HG02840 (cell line): ENCODE results near the gene POU2F1.
A peak's percentile ranks its signal among the peaks of the same experiment; 100 is the strongest.

Source experiments
- ATAC-seq: cut with Tn5 transposase; IDR thresholded peaks from one replicate; pipeline ENCODE4 v1.9.1; 2021; ENCODE audit warnings: mild to moderate bottlenecking, moderate library complexity, moderate number of reproducible peaks; ENCODE audit not compliant: unreplicated experiment, low FRiP score

Gene POU2F1

DNA sequence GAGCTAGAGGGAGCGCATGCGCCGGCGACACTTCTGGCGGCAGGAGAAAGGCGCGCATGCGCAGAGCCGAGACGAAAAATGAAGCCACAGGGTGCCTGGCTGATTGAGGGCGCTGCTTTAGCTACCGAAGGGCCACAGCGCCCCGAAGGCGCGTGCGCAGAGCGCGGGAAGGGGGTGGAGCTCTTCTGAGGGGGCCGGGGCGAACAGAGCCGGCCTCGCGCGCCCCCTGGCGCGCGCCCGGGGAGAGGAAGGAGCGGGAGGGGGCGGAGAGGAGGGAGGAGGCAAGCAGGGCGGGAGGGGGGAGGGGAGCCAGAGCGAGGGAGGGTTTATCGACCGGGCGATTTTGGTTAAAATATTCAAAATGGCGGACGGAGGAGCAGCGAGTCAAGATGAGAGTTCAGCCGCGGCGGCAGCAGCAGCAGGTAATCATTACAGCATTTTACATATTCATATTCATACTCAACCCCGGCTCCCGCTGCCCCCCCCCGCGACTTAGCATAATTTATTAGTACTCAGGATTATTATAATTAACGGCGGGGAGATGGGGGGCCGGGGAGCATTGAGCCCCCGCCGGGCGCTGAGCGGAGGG is at the start of gene POU2F1:
Gene POU2F1 (plus strand): TSS at position 350 of the 589 bp plus-strand sequence. CDS start 12 bp downstream, at position 362.
- ATAC-seq: peak; percentile 48

DNA sequence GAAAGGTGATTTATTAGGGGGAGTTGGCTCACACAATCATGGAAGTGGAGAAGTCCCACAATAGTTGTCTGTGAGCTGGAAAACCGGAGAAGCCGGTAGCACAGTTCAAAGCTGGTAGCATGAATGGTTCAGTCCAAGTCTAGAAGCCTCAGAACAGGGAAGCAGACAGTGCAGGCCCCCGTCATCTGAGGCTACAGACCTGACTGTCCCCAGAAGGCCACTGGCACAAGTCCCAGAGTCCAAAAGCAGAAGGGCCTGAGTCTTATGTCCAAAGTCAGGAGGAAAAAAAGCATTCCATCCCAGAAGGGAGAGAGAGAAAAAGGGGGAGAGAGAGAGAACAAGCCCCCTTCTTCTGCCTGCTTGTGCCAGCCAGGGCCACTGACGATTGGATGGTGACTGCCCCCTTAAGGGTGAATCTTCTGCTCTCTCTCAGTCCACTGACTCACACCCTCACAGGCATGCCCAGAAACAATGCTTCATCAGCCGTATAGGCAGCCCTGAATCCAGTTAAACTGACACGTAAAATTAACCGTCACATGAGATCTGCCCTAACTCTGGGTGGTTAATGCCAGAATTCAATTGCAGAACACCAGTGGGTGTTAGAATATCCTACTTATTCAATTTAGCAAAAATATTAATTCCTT is 49.3 kb upstream of the POU2F1 start:
- no peak for ATAC-seq

- no peak for ATAC-seq
Measured at GRCh38 chr1:167173516-167174184, 47.0 kb upstream of the POU2F1 start.

DNA sequence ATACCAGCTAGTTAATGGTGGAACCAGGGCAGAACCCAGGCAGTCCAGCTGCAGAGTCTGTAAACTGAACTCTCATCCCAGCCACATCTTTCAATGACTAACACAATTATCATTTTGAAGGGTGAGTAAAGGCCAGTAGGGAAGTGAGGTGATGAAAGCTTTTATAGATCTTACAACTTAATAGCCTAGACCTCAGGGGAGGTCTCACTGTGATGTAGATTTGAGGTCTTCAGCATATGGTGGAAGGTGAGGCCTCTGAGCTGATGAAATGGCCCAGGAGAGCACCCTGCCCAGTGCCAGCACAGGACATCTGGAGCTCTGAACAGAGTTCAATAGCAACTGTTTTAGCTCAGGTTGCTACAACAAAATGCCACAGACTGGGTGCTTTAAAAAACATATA is 44.8 kb upstream of the POU2F1 start:
- ATAC-seq: no peak

DNA sequence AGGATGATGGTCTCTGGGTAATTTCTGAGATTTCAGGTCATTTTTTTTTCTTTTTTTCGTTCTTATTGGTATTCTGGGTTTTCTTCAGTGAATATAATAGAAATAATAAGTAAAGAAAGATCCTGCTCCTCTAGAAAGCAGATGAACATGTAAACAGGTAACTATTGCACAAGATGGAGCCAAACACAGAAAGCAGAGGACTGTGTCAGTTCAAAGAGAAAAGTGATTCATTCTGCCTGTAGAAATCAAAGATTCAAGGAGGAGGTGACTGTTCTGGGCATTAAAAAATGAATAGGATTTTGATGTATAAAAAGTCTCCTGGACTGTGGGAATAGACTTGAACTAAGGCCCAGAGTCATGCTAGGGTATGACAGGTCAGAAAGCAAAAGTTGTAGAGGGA is 41.9 kb upstream of the POU2F1 start:
- ATAC-seq: no peak

DNA sequence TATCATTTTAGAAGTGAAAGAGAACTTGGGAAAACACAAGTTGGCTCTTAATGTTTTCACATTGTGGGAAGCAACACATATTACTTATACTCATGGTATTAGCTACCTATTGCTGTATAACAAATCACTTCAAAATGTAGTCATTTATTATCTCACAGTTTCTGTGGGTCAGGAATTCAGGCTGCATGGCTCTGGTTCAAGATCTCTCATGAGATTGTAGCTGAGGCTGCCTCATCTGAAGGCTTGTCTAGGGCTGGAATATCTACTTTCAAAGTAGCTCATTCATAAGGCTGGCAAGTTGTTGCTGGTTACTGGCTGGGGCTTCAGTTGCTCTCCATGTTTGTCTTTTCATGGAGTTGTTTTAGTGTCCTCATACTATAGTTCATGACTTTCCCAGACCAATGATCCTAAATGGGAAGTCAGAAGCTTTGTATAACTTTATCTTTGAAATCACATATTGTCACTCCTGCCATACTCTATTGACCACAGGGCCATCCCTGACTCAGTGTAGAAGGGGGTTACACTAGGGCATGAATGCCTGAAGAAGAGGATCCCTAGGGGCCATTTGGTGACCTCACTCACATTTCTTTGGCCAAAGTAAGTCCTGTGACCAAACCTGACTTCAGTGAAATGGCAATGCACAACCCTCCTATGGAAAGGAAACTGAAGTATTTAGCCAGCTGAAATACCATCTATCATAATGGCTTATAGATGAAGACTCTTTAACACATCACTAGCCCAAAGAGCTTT is 37.9 kb upstream of the POU2F1 start:
- ATAC-seq: no peak

DNA sequence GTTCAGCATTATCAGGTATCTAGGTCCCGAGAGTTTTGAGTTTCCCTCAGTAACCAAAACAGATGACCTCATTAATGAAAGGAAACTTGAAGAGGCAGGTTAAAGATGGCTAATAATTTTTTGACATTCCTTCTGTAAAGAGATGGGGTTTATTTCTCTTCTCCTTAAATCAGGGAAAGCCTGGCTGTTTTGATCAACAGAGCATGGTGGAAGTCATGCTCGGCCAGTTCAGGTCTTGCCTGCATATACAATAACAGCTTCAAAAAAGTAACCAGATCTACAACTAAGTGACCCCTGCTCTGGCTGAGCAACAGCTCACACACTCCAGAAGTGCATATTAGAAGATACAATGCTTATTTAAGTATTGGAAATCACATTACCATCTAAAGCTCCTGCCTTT is 36.6 kb upstream of the POU2F1 start:
- no peak for ATAC-seq

DNA sequence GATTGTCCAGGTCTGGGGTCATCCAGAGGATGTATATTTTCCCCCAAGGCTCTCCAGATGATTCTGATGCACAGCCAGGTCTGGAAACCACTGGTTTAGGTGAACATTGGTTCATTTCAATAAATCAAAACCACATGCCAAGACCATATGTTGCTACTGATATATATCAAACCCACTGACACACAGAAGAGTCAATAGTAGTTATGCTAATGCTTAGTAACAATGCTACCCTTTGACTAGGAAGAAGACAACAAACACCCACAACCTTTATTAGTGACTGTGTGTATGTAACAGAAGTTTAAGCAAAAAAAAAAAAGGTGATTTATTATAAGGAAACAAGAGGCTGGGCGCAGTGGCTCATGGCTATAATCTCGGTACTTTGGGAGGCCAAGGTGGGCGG is 35.6 kb upstream of the POU2F1 start:
- no peak for ATAC-seq

DNA sequence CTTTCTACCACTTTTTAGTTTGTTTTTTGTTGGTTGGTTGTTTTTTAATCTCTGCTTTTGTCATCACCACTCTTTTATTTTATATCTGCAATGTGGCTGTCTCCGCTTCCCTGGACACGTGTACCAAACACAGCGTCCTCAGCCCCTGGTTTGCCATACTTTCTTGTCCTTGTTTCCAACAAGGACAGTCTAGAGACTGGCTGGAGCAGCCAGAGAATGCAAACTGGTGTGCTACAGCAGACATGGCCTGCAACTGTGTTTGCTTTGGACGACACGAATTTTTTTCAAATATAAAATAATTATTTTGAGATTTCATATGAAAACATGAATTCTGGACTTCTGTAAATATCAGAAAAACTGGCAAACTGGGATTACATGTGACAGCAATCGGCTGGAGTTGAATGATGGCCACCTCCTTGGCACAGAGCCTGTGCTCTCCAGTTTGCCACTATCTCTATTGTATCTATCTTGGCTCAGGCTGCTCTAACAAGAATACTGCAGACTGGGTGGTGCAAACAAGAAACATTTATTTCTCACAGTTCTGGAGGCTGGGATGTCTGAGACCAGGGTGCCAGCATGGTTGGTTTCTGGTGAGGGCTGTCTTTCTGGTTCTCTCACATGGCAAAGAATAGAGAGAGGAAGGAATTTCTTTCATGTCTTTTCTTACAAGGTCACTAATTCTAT is 34.6 kb upstream of the POU2F1 start:
- no peak for ATAC-seq

DNA sequence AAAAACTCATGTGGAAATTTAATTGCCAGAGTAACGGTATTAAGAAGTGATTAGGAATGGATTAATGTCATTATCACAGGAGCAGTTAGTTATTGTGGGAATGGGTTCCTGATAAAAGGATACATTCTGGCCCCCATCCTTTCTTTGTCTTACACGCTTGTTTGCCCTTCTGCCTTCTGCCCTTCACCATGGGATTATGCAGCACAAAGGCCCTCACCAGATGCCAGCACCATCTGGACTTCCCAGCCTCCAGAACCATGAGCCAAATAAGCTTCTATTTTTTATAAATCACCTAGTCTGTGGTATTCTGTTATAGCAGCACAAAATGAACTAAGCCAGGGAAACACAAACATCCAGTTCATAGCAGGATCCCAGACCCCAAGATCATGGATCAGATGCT is 33.9 kb upstream of the POU2F1 start:
- ATAC-seq: no peak

DNA sequence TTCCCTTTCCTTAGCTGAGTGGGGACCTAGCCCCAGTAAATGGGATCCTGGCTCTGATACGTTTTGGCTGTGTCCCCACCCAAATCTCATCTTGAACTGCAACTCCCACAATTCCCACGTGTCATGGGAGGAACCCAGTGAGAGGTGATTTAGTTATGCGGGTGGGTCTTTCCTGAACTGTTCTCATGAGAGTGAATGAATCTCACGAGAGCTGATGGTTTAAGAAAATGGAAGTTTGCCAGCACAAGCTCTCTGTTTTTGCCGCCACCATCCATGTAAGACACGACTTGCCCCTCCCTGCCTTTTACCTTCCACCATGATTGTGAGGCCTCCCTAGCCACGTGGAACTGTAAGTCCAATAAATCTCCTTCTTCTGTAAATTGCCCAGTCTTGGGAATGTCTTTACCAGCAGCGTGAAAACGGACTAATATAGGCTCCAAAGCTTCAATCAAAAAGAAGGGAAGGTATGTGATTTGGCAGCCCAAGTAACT is 29.9 kb upstream of the POU2F1 start:
- no peak for ATAC-seq

DNA sequence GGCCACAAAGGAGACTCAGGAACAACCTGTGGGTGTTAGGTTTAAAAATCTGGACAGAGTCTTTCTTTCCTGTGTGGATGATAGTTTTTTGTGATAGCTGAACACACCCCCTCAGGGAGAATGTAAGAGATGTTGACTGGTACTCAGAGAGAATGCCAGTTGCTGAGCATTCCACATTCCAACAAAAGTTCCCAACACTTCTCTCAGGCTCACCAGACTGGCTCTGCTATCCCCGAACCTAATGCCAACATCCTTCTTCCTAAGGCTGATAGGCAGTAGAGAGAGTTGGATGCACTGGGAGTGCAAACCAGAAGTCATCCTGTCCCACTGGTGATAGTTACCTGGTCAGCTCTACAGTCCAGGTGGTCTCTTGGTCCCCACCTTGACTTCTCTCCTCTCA is 28.7 kb upstream of the POU2F1 start:
- no peak for ATAC-seq

DNA sequence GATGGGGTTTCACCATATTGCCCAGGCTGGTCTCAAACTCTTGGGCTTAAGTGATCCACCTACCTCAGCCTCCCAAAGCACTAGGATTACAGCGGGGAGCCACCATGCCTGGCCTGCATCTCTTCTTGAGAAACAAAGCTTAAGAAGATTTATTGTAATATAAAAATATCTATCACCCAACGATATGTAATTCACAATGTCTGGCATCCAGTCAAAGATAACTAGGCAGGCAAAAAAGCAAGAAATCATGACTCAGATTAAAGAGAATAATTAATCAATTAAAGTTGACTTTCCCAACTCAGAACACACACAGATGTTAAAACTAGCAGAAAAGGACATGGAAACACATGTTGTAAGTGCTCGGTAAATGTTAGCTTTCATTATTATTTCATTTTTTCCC is 26.5 kb upstream of the POU2F1 start:
- no peak for ATAC-seq

GRCh38 chr1:167196166-167196565 is 24.5 kb upstream of the POU2F1 start:
- ATAC-seq: no peak

DNA sequence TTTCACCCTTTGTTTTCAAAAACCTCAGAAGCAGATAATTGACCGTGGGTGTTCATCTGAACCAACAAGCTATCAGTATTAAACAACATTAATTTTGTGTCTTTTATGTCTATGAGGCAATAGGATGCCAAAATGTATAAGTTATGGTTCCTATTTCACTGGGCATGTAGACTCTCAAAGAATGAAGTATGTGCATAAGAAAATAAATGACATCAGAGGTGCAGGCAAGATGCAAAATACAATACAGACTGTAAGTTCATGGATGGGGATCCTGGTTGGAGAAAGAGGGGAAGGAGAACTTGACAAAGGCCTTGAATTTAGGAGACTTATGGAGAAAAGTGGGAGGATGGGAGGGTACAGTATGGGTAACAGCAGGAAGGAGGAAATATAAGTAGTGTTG is 23.4 kb upstream of the POU2F1 start:
- ATAC-seq: no peak

DNA sequence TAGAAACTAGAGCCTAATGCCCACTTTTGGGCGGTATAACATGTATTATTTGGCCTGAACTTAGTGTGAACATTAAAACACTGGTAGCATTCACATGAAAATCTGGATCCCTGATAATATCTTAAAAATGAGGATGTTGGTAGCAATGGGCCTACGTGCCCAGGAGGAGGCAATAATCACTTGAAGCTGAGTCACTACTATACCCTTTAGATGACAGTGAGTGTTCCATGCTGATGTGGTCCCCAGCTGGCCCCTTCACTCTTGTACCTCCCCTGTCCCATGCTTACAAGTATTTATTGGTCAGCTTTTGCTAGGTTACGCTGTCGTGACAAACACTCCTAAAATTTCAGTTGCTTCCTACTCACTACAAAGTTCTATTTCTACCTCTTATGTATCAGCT is 23.0 kb upstream of the POU2F1 start:
- ATAC-seq: no peak

- no peak for ATAC-seq
Measured at GRCh38 chr1:167198518-167199133, 22.1 kb upstream of the POU2F1 start.

- ATAC-seq: no peak
Measured at GRCh38 chr1:167199656-167200055, 21.0 kb upstream of the POU2F1 start.

DNA sequence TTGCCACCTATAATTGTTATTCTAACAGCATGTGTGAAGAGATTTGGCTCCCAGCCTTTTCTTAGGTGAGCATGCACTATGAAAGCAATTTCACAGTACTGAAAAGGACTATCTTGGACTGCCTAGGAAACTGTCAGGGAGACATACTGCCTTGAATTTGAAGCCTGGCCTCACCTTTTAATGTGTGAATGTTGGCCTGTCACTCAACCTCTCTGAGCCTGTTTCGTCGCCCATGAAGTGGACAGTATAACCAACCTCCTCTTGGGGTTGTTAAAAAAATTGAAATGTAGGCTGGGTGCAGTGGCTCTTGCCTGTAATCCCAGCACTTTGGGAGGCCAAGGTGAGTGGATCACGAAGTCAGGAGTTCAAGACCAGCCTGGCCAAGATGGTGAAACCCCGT is 20.4 kb upstream of the POU2F1 start:
- ATAC-seq: no peak

- no peak for ATAC-seq
Measured at GRCh38 chr1:167200749-167201148, 19.9 kb upstream of the POU2F1 start.
